Subcutaneous adipose tissue (tissue), 4 donors: Measurements from ENCODE around the gene FN1. TPM values are rescaled to one million over a fixed set of nuclear protein-coding genes. Genes with fewer than 3 reads are reported as not detected.

Source experiments
- total RNA-seq, 4 donors: library from RNA; depleted of rRNA; stranded (reverse); fragments of >200 nt; gene quantifications; one replicate each; pipeline ENCODE4 v1.1.0, GENCODE V29; 2016
- TF ChIP-seq, protein P1 (sequence below): fragments of 450-650 bp; IDR thresholded peaks from one replicate; pipeline ENCODE4 v1.5.1; 2016; ENCODE audit warnings: low read depth, mild to moderate bottlenecking, control low read depth, antibody characterized with exemption, moderate library complexity

The FN1 gene
- total RNA-seq, 4 donors from 2014 or later: 80.4 to 1,315 (median 407) TPM

DNA sequence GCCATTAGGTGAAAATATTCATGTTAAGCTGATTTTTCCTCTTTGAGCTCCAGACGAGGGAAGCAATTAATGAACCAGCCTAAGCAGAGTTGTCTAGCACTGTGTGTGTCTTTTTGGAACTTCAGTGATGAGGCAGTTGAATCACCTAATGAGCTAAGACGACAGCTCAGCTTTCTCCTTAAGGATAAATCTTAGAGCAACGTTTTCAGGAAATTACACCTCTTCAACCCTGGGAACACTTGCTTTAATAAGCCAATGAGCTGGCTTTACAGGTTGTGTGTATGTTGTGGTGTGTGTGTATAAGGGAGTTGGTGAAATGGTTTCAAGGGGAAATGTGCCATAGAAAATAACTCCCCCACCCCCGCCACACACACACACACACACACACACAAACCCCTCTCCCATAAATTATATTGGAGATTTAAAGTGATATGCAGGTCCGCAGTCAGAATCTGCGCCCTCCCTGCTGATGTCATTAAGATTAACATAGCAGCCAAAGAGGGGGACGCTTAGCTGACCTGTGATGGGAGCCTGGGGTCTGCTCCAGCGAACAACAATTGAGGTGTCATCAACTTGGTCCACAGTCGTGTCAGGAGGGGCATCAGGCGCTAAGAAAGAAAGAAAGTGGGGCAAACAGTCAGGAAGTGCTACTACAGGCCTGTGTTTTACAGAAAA, 28.1 kb downstream of the FN1 start:
- TF ChIP-seq, protein P1, sequence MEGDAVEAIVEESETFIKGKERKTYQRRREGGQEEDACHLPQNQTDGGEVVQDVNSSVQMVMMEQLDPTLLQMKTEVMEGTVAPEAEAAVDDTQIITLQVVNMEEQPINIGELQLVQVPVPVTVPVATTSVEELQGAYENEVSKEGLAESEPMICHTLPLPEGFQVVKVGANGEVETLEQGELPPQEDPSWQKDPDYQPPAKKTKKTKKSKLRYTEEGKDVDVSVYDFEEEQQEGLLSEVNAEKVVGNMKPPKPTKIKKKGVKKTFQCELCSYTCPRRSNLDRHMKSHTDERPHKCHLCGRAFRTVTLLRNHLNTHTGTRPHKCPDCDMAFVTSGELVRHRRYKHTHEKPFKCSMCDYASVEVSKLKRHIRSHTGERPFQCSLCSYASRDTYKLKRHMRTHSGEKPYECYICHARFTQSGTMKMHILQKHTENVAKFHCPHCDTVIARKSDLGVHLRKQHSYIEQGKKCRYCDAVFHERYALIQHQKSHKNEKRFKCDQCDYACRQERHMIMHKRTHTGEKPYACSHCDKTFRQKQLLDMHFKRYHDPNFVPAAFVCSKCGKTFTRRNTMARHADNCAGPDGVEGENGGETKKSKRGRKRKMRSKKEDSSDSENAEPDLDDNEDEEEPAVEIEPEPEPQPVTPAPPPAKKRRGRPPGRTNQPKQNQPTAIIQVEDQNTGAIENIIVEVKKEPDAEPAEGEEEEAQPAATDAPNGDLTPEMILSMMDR: no peak

DNA sequence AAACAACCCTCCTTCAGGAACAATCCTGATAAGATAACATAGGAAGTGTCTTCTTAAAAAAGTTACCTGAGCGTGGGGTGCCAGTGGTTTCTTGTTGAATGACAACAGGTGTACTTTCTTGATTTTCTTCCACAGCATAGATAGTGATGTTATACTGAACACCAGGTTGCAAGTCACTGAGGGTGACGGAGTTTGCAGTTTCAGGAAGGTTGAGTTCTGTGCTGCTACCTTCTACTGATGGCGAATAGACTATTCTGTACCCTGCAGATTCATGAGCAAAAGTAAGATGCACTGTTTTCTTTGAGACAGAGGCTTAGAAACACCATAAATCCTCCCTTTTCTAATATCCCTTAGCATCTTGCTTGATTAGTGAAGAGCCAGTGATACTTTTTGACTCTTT, 28.8 kb downstream of the FN1 start:
- TF ChIP-seq, protein P1: no peak

DNA sequence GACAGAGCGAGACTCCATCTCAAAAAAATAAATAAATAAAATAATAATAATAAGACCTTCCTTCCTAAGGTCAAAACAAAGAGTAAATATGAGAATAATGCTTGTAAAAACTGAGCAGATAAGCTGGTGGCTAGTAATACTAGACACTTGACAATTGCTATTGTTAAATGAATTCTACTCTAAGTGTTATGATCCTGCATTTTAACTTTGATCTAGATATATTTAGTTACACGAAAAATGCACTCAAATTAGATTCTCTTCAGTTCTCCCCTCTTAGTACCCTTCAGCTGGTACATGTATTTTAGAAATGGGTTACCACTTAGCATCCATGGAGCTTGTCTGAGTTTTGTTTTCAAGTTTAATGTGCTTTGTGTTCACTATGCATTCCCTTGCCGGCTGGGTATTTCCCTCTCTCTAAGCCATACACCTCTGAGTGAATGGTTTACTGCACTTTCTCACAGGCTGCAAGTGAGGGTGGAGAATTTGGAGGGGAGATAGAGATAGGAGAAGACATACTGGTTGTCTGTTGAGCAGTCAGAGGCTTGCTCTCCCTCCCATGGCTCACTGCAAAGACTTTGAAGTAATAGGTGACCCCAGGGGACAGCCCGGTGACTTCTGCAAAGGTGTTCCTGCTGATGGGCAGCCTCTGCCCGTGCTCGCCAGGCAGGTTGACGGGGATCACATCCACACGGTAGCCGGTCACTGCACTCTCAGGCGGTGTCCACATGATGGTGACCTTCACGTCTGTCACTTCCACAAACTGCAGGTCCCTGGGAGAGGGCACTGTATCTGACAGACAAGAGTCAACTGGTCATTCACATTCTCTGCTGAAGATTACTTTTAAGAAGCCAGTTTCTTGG, 29.9 kb downstream of the FN1 start:
- TF ChIP-seq, protein P1: no peak

DNA sequence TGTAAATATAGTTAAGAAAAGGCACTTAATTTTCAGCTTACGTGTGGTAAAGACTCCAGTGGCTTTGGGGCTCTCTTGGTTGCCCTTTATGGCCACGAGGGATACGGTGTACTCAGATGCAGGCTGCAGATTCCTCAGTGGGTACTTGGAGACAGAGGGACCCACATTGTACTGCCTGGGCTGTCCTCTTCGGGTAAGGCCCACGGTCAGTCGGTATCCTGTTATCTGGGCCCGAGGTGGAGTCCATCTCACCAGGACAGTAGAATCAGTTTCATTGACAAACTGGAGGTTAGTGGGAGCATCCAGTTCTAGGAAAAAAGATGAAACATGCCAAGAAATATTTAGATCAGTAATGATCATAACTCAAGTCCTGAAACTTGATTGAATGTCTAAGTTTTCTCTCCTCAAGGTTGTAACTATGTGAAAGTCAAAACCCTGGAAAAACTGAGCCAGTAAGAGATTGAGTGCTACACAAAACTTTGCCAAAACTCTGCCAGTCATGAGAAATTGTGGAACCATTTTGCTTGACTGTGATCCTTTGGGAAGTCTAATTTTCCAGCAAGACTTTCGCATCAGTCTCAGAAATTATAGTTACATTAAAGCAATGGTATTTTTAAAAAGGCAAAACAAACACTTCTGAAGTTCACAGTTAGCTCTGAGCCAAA, 31.4 kb downstream of the FN1 start:
- TF ChIP-seq, protein P1: no peak

DNA sequence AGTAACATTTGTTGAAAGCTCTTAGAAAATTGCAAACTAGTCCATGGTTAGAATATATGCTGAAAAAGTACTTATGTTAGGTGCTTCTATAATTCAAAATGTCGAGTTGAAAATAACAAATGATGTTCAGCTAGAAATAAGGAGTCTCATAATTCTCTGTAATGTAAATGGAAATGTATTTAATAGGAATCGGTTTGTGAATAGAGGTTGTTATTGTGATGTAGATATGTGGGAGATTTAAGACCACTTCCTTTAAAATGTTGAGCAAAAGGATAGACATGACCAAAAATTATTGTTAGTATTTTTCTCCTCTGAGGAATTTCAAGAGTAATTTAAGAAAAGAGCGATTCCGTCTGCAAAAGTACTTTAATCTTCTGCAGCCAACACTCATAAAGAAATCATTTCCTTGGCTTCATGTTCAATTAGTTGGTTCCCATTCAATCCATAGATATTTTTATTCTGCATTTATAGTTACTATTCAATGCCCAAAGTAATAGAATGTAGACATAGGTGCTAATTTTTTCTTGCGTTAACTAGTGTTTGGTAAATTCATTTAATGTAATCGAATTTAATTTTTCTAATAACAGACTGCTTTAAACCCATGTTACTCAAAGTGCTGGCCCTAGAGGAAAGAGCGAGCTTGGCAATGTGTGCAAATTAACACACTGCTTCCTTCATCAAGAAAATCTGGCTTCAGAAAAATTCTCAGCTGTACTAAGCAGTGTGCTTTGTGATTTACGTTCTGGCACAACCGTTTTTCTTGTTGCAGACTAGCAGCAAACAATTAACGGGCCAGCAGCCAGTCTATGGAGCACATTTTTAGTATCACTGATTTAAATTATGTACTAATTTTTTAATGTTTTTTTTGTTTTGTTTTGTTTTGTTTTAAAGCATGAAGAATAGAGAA, 32.2 kb downstream of the FN1 start:
- TF ChIP-seq, protein P1: no peak

DNA sequence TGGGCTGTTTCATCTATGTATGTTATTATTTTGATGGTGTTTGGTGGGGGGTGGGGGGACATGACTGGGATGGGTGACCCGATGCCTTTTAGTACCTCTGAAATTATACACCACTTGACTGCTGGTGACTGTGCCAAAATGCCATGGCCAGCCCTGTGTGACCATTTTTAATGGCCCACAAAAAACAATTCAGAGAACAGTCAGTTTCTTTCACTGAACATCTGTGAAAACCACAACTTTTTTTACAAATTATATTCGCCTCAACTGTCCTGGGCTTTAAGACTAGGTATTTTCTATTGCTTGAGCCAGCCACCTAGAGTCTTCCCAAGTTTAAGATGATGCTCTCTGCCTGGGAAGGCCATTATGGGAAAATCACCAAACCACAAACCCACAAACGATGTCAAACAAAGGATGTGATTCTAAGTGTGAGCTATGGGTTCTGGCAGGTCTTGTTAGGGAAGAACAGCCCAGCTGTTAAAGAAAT, 33.9 kb downstream of the FN1 start:
- TF ChIP-seq, protein P1: no peak
